HL-60 (cell line): ENCODE data around the gene ZBTB45.

Experiments used
- CTCF ChIP-seq: IDR thresholded peaks from one replicate; pipeline ENCODE4 v1.5.1; 2011; ENCODE audit warnings: low read length, control low read depth, inconsistent platforms; ENCODE audit not compliant: insufficient read depth
- POLR2AphosphoS5 ChIP-seq: IDR thresholded peaks from 2 replicates; pipeline ENCODE4 v1.6.1; 2012; ENCODE audit warnings: low read depth

- TF ChIP-seq CTCF: peak; percentile 37
- peak; percentile 15; the same call in 1 of the 2 replicates for TF ChIP-seq POLR2AphosphoS5
Observed at GRCh38 chr19:58519087-58519354, 589 bp downstream of the ZBTB45 start.
